Smooth muscle cell (in vitro differentiated cells): ENCODE results near the gene RAD23A. TPM values are rescaled to one million over a fixed set of nuclear protein-coding genes. Genes with fewer than 3 reads are reported as not detected.

Experiments used
- DNase-seq: peaks from one replicate; lab custom pipeline; 2025; ENCODE audit not compliant: unreplicated experiment; lab: John Stamatoyannopoulos, UW
- H2AFZ ChIP-seq: fragments of 200-600 bp; sonication (generic); 2 replicates; pipeline ENCODE4 v1.6.0; 2016; ENCODE audit warnings: antibody characterized with exemption, low read depth, mild to moderate bottlenecking
- H3F3A ChIP-seq: fragments of 200-600 bp; sonication (generic); 2 replicates; pipeline ENCODE4 v1.6.0; 2017; ENCODE audit warnings: antibody characterized with exemption, low read depth
- H3K27ac ChIP-seq: fragments of 200-600 bp; sonication (generic); 2 replicates; pipeline ENCODE4 v1.5.1; 2016; ENCODE audit warnings: low read depth, mild to moderate bottlenecking
- H3K27me3 ChIP-seq: fragments of 200-600 bp; sonication (generic); 2 replicates; pipeline ENCODE4 v1.6.1; 2016; ENCODE audit warnings: low read depth, mild to moderate bottlenecking
- H3K36me3 ChIP-seq: fragments of 200-600 bp; sonication (generic); 2 replicates; pipeline ENCODE4 v1.5.1; 2016; ENCODE audit warnings: low read depth
- H3K4me1 ChIP-seq: fragments of 200-600 bp; sonication (generic); 2 replicates; pipeline ENCODE4 v1.5.1; 2016; ENCODE audit warnings: low read depth
- H3K4me2 ChIP-seq: fragments of 200-600 bp; sonication (generic); 2 replicates; pipeline ENCODE4 v1.6.0; 2016; ENCODE audit warnings: mild to moderate bottlenecking
- H3K4me3 ChIP-seq: fragments of 200-600 bp; sonication (generic); 2 replicates; pipeline ENCODE4 v1.5.1; 2016; ENCODE audit warnings: mild to moderate bottlenecking
- H3K79me2 ChIP-seq: fragments of 200-600 bp; sonication (generic); 2 replicates; pipeline ENCODE4 v1.6.0; 2016; ENCODE audit warnings: low read depth, mild to moderate bottlenecking
- H3K9ac ChIP-seq: fragments of 200-600 bp; sonication (generic); 2 replicates; pipeline ENCODE4 v1.6.0; 2016; ENCODE audit warnings: low read depth
- H3K9me3 ChIP-seq: fragments of 200-600 bp; sonication (generic); replicated peaks from 2 replicates; pipeline ENCODE4 v1.5.1; 2016; ENCODE audit warnings: low read depth
- H4K20me1 ChIP-seq: fragments of 200-600 bp; sonication (generic); 2 replicates; pipeline ENCODE4 v1.6.0; 2016; ENCODE audit warnings: low read depth
- WGBS: methylation state at CpG from one replicate; pipeline ENCODE4 v1.1.7; 2016; ENCODE audit warnings: low lambda C conversion rate; 5-methylcytosine and 5-hydroxymethylcytosine counted together
- polyA plus RNA-seq: library from polyadenylated mRNA; unstranded; fragments of >200 nt; fragmentation: Nextera tagmentation; extraction: Ambion mirVana; gene quantifications from 2 replicates; pipeline ENCODE4 v1.2.1, GENCODE V29; 2016
- total RNA-seq: library from RNA; depleted of rRNA; stranded (reverse); fragments of >200 nt; gene quantifications from 2 replicates; pipeline ENCODE4 v1.2.3, GENCODE V29; 2014
- TF ChIP-seq, protein P1 (sequence below): fragments of 200-600 bp; sonication (generic); IDR thresholded peaks from 2 replicates; pipeline ENCODE4 v1.5.1; 2017; ENCODE audit warnings: borderline replicate concordance, mild to moderate bottlenecking, antibody characterized with exemption; ENCODE audit not compliant: insufficient read depth, poor library complexity, severe bottlenecking

RAD23A gene
- total and polyA plus RNA-seq, 2 experiments from 2014 or later: 97.1 to 176 TPM

DNA sequence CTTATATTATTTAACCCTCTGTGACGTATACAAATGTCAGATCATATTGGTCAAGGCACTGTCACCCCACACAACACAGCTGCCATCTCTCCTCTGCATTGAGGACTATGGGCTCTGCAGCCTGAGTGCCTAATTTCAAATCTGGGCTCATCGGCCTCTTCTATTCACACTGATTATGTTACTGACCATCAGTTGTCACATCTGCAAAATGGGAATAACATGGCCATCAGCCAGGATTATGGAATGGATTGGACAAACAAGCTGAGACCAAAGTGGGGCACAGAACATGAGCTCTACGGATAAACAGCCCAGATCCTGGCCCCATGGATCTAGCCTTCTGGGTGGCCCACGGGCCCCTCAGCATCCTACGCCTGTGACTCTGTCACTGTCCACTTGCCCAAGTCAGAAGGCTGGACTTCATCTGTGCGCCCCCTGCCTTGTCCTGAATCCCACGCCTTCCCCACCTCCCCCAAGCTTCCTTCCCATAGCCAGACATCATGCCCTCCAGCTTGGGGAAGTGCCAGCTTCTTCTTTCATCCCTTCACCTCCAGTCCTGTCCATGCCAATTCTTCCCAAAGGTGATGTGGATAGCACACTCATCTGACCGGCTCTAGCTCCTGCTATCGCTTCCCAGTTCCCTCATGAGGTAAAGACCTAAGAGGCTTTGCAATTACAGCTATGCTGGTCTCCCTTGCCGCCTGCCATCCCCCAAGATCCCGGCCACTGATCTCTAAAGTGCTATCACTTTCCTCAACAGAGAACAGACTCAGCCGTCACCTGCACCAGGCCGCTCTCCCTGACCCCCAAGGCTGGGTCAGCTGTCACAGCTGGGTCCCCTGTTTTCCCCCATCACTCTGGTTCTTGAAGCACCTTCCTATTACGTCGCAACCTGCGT is 13.0 kb upstream of the RAD23A start:
- Histone ChIP-seq H3F3A (no peaks in the 10 kb centered on the region), H4K20me1 (peaks cover 4% of the 10 kb centered on the region), H3K4me1 (peaks cover 12% of the 10 kb centered on the region), H3K9ac (peak overlapping the region; percentile 49), H3K4me2 (peak overlapping the region; percentile 83), H3K4me3 (peak overlapping the region; percentile 66), H3K9me3 (no peaks in the 10 kb centered on the region), H3K27ac (peak overlapping the region; percentile 55), H3K36me3 (no peaks in the 10 kb centered on the region), H3K27me3 (no peaks in the 10 kb centered on the region), H3K79me2 (peaks cover 23% of the 10 kb centered on the region), H2AFZ (peak overlapping the region; percentile 9)
- WGBS: 38% methylated on average over 16 of the region's 16 CpGs
- TF ChIP-seq, protein P1, sequence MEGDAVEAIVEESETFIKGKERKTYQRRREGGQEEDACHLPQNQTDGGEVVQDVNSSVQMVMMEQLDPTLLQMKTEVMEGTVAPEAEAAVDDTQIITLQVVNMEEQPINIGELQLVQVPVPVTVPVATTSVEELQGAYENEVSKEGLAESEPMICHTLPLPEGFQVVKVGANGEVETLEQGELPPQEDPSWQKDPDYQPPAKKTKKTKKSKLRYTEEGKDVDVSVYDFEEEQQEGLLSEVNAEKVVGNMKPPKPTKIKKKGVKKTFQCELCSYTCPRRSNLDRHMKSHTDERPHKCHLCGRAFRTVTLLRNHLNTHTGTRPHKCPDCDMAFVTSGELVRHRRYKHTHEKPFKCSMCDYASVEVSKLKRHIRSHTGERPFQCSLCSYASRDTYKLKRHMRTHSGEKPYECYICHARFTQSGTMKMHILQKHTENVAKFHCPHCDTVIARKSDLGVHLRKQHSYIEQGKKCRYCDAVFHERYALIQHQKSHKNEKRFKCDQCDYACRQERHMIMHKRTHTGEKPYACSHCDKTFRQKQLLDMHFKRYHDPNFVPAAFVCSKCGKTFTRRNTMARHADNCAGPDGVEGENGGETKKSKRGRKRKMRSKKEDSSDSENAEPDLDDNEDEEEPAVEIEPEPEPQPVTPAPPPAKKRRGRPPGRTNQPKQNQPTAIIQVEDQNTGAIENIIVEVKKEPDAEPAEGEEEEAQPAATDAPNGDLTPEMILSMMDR: no peak
- DNase-seq: no peak

DNA sequence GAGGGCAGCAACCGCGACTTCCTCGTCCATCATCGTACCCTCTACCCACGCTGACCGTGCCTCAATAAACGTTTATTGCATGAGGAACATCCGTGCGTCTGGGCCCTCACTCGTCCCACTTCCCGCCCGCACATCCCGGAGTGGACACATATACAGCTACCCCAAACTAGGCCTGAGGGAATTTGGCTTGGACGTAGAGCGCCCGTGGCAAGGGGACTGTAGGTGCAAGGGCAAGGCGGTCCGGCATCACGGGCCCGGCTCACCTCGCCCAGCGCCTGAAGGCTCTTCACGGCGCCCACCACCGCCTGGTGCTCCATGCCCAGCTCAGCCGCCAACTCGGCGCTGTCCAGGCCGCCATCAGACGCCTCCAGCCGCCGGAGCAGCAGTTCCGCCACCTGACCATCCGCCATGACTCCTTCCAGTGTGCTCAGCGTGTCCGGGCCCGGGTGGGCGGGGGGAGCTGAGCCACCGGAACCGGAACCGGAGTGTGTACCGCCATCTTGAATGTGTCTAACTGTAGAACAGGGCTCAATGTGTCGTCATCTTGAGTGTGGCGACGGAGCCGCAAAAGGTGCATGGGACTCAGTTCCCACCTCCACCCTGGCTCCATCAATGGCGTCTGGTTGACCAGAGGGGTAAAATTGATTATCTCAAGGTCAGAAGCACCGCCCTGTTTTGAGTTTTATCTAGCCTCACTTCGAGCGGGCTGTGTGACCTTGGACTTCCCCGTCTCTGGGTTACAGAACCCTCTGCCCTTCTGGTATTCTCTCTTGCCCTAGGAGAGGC is 12.2 kb upstream of the RAD23A start, which contains the start of gene FARSA:
TSS of gene FARSA (minus strand) at position 425 of the 786 bp plus-strand sequence. CDS start at position 410, 15 bp downstream.
- DNase-seq: peak; percentile 69
- Histone ChIP-seq H3K4me1 (peaks cover 14% of the 10 kb centered on the region), H3K27me3 (no peaks in the 10 kb centered on the region), H3K36me3 (no peaks in the 10 kb centered on the region), H3K4me2 (peak within 1 kb of the TSS; percentile 83), H3F3A (no peaks in the 10 kb centered on the region), H3K9ac (peak within 1 kb of the TSS; percentile 49), H4K20me1 (peaks cover 4% of the 10 kb centered on the region), H2AFZ (peak within 1 kb of the TSS; percentile 97), H3K9me3 (no peaks in the 10 kb centered on the region), H3K27ac (peak within 1 kb of the TSS; percentile 55), H3K4me3 (peak within 1 kb of the TSS; percentile 66), H3K79me2 (peaks cover 23% of the 10 kb centered on the region)
- TF ChIP-seq, protein P1: no peak
- 5% methylated on average over 50 of the region's 51 CpGs for WGBS

GRCh38 chr19:12935071-12935470 is 10.6 kb upstream of the RAD23A start:
- Histone ChIP-seq H3K4me3 (no peak overlapping the region), H3K4me1 (peaks cover 20% of the 10 kb centered on the region), H4K20me1 (peaks cover 20% of the 10 kb centered on the region), H3K4me2 (no peak overlapping the region), H3K36me3 (no peaks in the 10 kb centered on the region), H2AFZ (no peak overlapping the region), H3K9ac (no peak overlapping the region), H3K27ac (no peak overlapping the region), H3K9me3 (no peaks in the 10 kb centered on the region), H3K27me3 (no peaks in the 10 kb centered on the region), H3K79me2 (peaks cover 39% of the 10 kb centered on the region), H3F3A (peaks cover 15% of the 10 kb centered on the region)
- TF ChIP-seq, protein P1: no peak
- 95% methylated on average over 6 of the region's 10 CpGs for WGBS
- DNase-seq: no peak
